Vagina (tissue), 2 donors: Measurements from ENCODE around the gene MRAS.

Experiments used
- CTCF ChIP-seq, 3 experiments: fragments of 450-650 bp in 2 of 3; fragments of 200-600 bp in 1 of 3; sonication (generic) in 1 of 3; IDR thresholded peaks; one replicate each; pipeline ENCODE4 v1.5.1; 2017 to 2019; ENCODE audit warnings: antibody characterized with exemption in 3 of 3, mild to moderate bottlenecking in 2 of 3, moderate library complexity in 2 of 3
- POLR2A ChIP-seq, 2 donors: fragments of 450-650 bp; IDR thresholded peaks; one replicate each; pipeline ENCODE4 v1.6.1; 2017; ENCODE audit warnings: antibody characterized with exemption in 2 of 2, mild to moderate bottlenecking in 2 of 2, moderate library complexity in 2 of 2
- POLR2AphosphoS5 ChIP-seq, 2 donors: sonication (generic); formaldehyde crosslinking; IDR thresholded peaks; one replicate each; pipeline ENCODE4 v1.9.0; 2017; ENCODE audit warnings: antibody characterized with exemption in 2 of 2, mild to moderate bottlenecking in 2 of 2, low read depth in 1 of 2; ENCODE audit not compliant: insufficient read depth in 1 of 2

DNA sequence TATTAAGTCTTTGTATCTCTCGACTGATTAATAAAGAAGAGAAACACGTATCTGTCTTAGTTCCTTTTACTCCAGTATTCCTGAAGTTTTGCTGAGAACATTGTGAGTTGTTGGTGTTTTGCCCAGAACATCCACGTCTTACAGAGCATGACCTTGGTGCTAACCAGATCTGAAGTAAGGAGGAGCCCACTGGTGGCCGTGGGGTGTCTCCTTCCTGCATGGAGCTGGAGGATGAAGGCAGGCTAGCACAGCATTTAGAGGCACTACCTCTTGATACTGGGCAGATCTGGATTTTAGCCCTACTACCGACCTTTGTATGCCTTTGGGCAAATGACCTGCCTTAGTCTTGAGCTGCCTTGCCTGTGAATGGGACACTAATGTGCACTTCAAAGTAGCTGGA is 57.1 kb downstream of the MRAS start:
- TF ChIP-seq CTCF (IDR thresholded peaks at IDR 0.05) = no peak
- no peak for TF ChIP-seq POLR2A (IDR thresholded peaks at IDR 0.05)
- no peak for TF ChIP-seq POLR2AphosphoS5 (IDR thresholded peaks at IDR 0.05; ENCODE audit: insufficient read depth in 1 of 2, low read depth in 1 of 2)
